HCT116 (cell line): ENCODE measurements around the gene EZH1. TPM values are rescaled to one million over a fixed set of nuclear protein-coding genes. Genes with fewer than 3 reads are reported as not detected.

Source experiments
- ATAC-seq: fragments of 200-7000 bp; cut with Tn5 transposase; 2 replicates; pipeline ENCODE4 v1.9.1; 2020; ENCODE audit warnings: mild to moderate bottlenecking, moderate library complexity
- BruUV-seq: library from RNA; stranded (reverse); fragments of 400-500 nt; replicated peaks from 2 replicates; lab custom pipeline; 2021; lab: Mats Ljungman, UMichigan
- CTCF ChIA-PET: fragments of 300-600 bp; sonication (Branson Sonifier 250); formaldehyde crosslinking; loops from one replicate; lab custom pipeline; 2021; ENCODE audit warnings: antibody characterized with exemption; lab: Charles Lee
- POLR2A ChIA-PET: fragments of 300-600, 350-600 bp; sonication (Branson Sonifier 250); formaldehyde crosslinking; loops from one replicate; lab custom pipeline; 2021; ENCODE audit warnings: antibody characterized with exemption; lab: Charles Lee
- RAD21 ChIA-PET, 2 experiments: fragments of 300-600 bp; sonication (Branson Sonifier 250); formaldehyde crosslinking; loops; one replicate each; lab custom pipeline; 2023; ENCODE audit warnings: low total read pairs in 2 of 2; ENCODE audit not compliant: uncharacterized antibody in 2 of 2, unreplicated experiment in 2 of 2, low non-redundant PET in 1 of 2; lab: Charles Lee
- DNase-seq: peaks from one replicate; pipeline ENCODE4 v3.0.0-alpha.2; 2010; ENCODE audit warnings: low read depth, low spot score
- H2AFZ ChIP-seq: fragments of 200-600 bp; shearing (Covaris generic), sonication (generic); 2 replicates; pipeline ENCODE4 v1.6.1; 2017; ENCODE audit warnings: low read depth, mixed run types, mixed read lengths, antibody characterized with exemption, low read length; ENCODE audit not compliant: poor library complexity, severe bottlenecking
- H3K27ac ChIP-seq: 2 replicates; pipeline ENCODE4 v1.5.1; 2012; ENCODE audit warnings: low read depth, low read length
- H3K27me3 ChIP-seq: fragments of 200-600 bp; sonication (generic); 2 replicates; pipeline ENCODE4 v1.6.1; 2016; ENCODE audit warnings: mixed run types, low read length, mixed read lengths; ENCODE audit not compliant: insufficient read depth
- H3K36me3 ChIP-seq, 2 experiments: fragments of 200-500 bp in 1 of 2; fragments of 200-600 bp in 1 of 2; sonication (Bioruptor generic) in 1 of 2; sonication (generic) in 1 of 2; 2 replicates each; pipeline versions ENCODE4 v1.5.1 to v1.6.1; 2014 to 2016; ENCODE audit warnings: low read length in 2 of 2, inconsistent platforms in 1 of 2, mixed read lengths in 1 of 2, mixed run types in 1 of 2; ENCODE audit not compliant: insufficient read depth in 2 of 2, control insufficient read depth in 1 of 2
- H3K4me1 ChIP-seq, 2 experiments: fragments of 200-600 bp in 1 of 2; sonication (generic) in 1 of 2; 2 replicates each; pipeline versions ENCODE4 v1.5.1 to v1.6.1; 2012 to 2017; ENCODE audit warnings: low read length in 2 of 2, inconsistent platforms in 1 of 2, mild to moderate bottlenecking in 1 of 2, mixed read lengths in 1 of 2, mixed run types in 1 of 2, moderate library complexity in 1 of 2; ENCODE audit not compliant: insufficient read depth in 2 of 2, control insufficient read depth in 1 of 2
- H3K4me2 ChIP-seq: fragments of 200-600 bp; sonication (generic); 2 replicates; pipeline ENCODE4 v1.6.1; 2017; ENCODE audit warnings: mixed run types, low read length, mixed read lengths
- H3K4me3 ChIP-seq, 2 experiments: fragments of 200-600 bp in 1 of 2; sonication (generic) in 1 of 2; replicated peaks in 1 of 2; 2 replicates each; pipeline ENCODE4 v1.5.1; 2011 to 2016; ENCODE audit warnings: low read length in 2 of 2, control low read depth in 1 of 2, low read depth in 1 of 2, mild to moderate bottlenecking in 1 of 2, mixed read lengths in 1 of 2, mixed run types in 1 of 2
- H3K79me2 ChIP-seq: fragments of 200-600 bp; sonication (generic); 2 replicates; pipeline ENCODE4 v1.6.1; 2017; ENCODE audit warnings: mild to moderate bottlenecking, mixed run types, low read length, moderate library complexity, mixed read lengths; ENCODE audit not compliant: insufficient read depth
- H3K9ac ChIP-seq: fragments of 200-600 bp; sonication (generic); 2 replicates; pipeline ENCODE4 v1.6.1; 2016; ENCODE audit warnings: low read length, mixed read lengths
- H3K9me2 ChIP-seq: fragments of 200-600 bp; sonication (generic), shearing (Covaris generic); 2 replicates; pipeline ENCODE4 v1.6.1; 2017; ENCODE audit warnings: mixed run types, mild to moderate bottlenecking, moderate library complexity; ENCODE audit not compliant: insufficient read depth
- H3K9me3 ChIP-seq, 2 experiments: fragments of 200-500 bp in 1 of 2; fragments of 200-600 bp in 1 of 2; sonication (Bioruptor generic) in 1 of 2; sonication (generic) in 1 of 2; 2 replicates each; pipeline ENCODE4 v1.6.1; 2014 to 2017; ENCODE audit warnings: low read length in 2 of 2, mixed read lengths in 2 of 2, inconsistent platforms in 1 of 2, low read depth in 1 of 2, mild to moderate bottlenecking in 1 of 2, mixed run types in 1 of 2, moderate library complexity in 1 of 2; ENCODE audit not compliant: control insufficient read depth in 1 of 2, insufficient read depth in 1 of 2
- H4K20me1 ChIP-seq: fragments of 200-600 bp; sonication (generic), shearing (Covaris generic); 2 replicates; pipeline ENCODE4 v1.6.1; 2017; ENCODE audit warnings: mixed run types, mild to moderate bottlenecking, moderate library complexity; ENCODE audit not compliant: insufficient read depth
- CBX3 ChIP-seq: IDR thresholded peaks from 2 replicates; pipeline ENCODE4 v1.6.1; 2012; ENCODE audit warnings: low read depth
- EZH2 ChIP-seq: fragments of 200-600 bp; sonication (generic); IDR thresholded peaks from 2 replicates; pipeline ENCODE4 v1.6.1; 2017; ENCODE audit warnings: antibody characterized with exemption, mixed run types
- EZH2phosphoT487 ChIP-seq: fragments of 200-600 bp; IDR thresholded peaks from 2 replicates; pipeline ENCODE4 v1.6.1; 2018; ENCODE audit warnings: antibody characterized with exemption, borderline replicate concordance
- MAX ChIP-seq: IDR thresholded peaks from 2 replicates; pipeline ENCODE4 v1.6.1; 2012
- POLR2AphosphoS5 ChIP-seq: IDR thresholded peaks from 2 replicates; pipeline ENCODE4 v1.6.1; 2011; ENCODE audit warnings: mild to moderate bottlenecking, low read depth, low read length, moderate library complexity
- RAD21 ChIP-seq: IDR thresholded peaks from 2 replicates; pipeline ENCODE4 v1.6.1; 2012; ENCODE audit warnings: low read depth, mild to moderate bottlenecking
- SRF ChIP-seq: IDR thresholded peaks from 2 replicates; pipeline ENCODE4 v1.6.1; 2012; ENCODE audit warnings: low read depth
- TCF7L2 ChIP-seq: IDR thresholded peaks from 2 replicates; pipeline ENCODE4 v1.7.0; 2011; ENCODE audit warnings: borderline replicate concordance, inconsistent platforms; ENCODE audit not compliant: insufficient read depth, insufficient read length; ENCODE audit errors: extremely low read depth
- ZBTB33 ChIP-seq: IDR thresholded peaks from 2 replicates; pipeline ENCODE4 v1.6.1; 2011; ENCODE audit warnings: mild to moderate bottlenecking, low read length, moderate library complexity; ENCODE audit not compliant: insufficient replicate concordance; ENCODE audit errors: extremely low read depth
- ZNF274 ChIP-seq: fragments of 200-500 bp; sonication (Bioruptor generic); IDR thresholded peaks from 2 replicates; pipeline ENCODE4 v1.6.1; 2014; ENCODE audit warnings: mild to moderate bottlenecking, low read depth, low read length, inconsistent platforms
- intact Hi-C: fragments of 100-400 bp; cut with micrococcal nuclease; formaldehyde crosslinking; loops from 2 replicates; pipeline ENCODE4 v1.10.0; 2022
- total RNA-seq: library from RNA; stranded (reverse); gene quantifications from one replicate; pipeline ENCODE4 v1.2.1, GENCODE V29; 2021; ENCODE audit not compliant: unreplicated experiment
- TF ChIP-seq, protein P1 (sequence below): IDR thresholded peaks from 2 replicates; pipeline ENCODE4 v1.6.1; 2012

Gene EZH1
- total RNA-seq, 1 experiment from 2014 or later, result 29.3 TPM

DNA sequence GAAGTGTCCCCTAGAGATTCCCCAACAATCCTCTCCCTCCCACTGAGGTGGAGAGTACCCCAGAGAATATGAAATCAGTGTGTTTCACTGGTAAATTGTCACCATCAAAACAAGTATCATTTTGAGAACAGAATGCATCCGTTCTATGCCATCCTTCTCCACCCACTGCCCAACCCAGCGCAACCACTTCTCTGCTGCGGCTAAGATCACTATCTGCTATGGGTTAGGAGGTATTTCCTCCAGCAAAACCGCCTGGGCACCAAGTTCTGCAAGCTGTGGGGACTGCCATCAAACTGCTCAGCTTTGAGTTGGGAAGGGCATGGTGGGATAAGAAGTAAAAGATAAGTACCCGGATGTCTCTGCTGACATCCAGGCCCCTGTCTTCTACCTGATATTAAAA is 38.1 kb downstream of the EZH1 start:
- Histone ChIP-seq H4K20me1 (no peaks in the 10 kb centered on the region), H3K36me3 (peaks cover 30 to 45% of the 10 kb centered on the region in 2 experiments), H3K4me2 (no peak overlapping the region), H3K27me3 (no peaks in the 10 kb centered on the region), H3K27ac (no peak overlapping the region), H3K9me2 (no peaks in the 10 kb centered on the region), H3K9me3 (no peaks in the 10 kb centered on the region), H3K4me3 (no peak overlapping the region), H3K79me2 (no peaks in the 10 kb centered on the region), H3K4me1 (no peaks in the 10 kb centered on the region), H2AFZ (no peak overlapping the region), H3K9ac (no peak overlapping the region)
- ChIA-PET CTCF (no interaction called here), RAD21 (no interaction called here), POLR2A (no interaction called here)
- intact Hi-C loops, result no loop called here
- no TSS peak for BruUV-seq
- DNase-seq (no peak), ATAC-seq (no peak)
- no peak for TF ChIP-seq ZNF274
- no peak for TF ChIP-seq CBX3
- no peak for TF ChIP-seq MAX
- no peak for TF ChIP-seq TCF7L2
- no peak for TF ChIP-seq ZBTB33
- no peak for TF ChIP-seq SRF
- no peak for TF ChIP-seq RAD21
- TF ChIP-seq, protein P1, sequence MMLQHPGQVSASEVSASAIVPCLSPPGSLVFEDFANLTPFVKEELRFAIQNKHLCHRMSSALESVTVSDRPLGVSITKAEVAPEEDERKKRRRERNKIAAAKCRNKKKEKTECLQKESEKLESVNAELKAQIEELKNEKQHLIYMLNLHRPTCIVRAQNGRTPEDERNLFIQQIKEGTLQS, result no peak
- TF ChIP-seq POLR2AphosphoS5, result no peak
- no peak for TF ChIP-seq EZH2
- no peak for TF ChIP-seq EZH2phosphoT487
